BJ (cell line): Measurements from ENCODE around the gene PIGH. TPM values are rescaled to one million over a fixed set of nuclear protein-coding genes. Genes with fewer than 3 reads are reported as not detected.
"Not testable (repeated sequence)": the region's sequence is repeated elsewhere in the genome, so short reads cannot be mapped to it uniquely, and the experiment has no call there.

Source experiments
- CTCF ChIA-PET: fragments of 350-600 bp; formaldehyde crosslinking; extraction: SDS; loops from one replicate; lab custom pipeline; 2021; ENCODE audit warnings: antibody characterized with exemption, inconsistent platforms; lab: Yijun Ruan, JAX
- POLR2A ChIA-PET: fragments of 300-600 bp; sonication (Branson Sonifier 250); formaldehyde crosslinking; extraction: SDS; loops from one replicate; lab custom pipeline; 2021; ENCODE audit warnings: antibody characterized with exemption; lab: Charles Lee
- DNase-seq: peaks from one replicate; pipeline ENCODE4 v3.0.0-alpha.2; 2011; ENCODE audit warnings: low read depth
- H3K27me3 ChIP-seq: 2 replicates; pipeline ENCODE4 v1.6.0; 2011; ENCODE audit warnings: low read length; ENCODE audit not compliant: control insufficient read depth, insufficient read depth
- H3K36me3 ChIP-seq: 2 replicates; pipeline ENCODE4 v1.5.1; 2011; ENCODE audit warnings: low read length; ENCODE audit not compliant: control insufficient read depth, insufficient read depth
- H3K4me3 ChIP-seq: 2 replicates; pipeline ENCODE4 v1.5.1; 2011; ENCODE audit warnings: low read depth, mild to moderate bottlenecking, control low read depth, low read length
- CTCF ChIP-seq: IDR thresholded peaks from 2 replicates; pipeline ENCODE4 v1.5.1; 2011; ENCODE audit warnings: low read depth, mild to moderate bottlenecking, control low read depth, inconsistent platforms, low read length, moderate library complexity; ENCODE audit not compliant: insufficient read depth
- polyA plus RNA-seq: library from polyadenylated mRNA; depleted of rRNA; stranded (reverse); fragments of >200 nt; gene quantifications from 2 replicates; pipeline ENCODE4 v1.2.3, GENCODE V29; 2011

Gene PIGH
- polyA plus RNA-seq, 1 experiment, result 19.0 TPM

GRCh38 chr14:67595392-67595791 is 4.7 kb downstream of the PIGH start:
- Histone ChIP-seq H3K4me3 (no peak overlapping the region), H3K27me3 (no peaks in the 10 kb centered on the region), H3K36me3 (peaks cover 2% of the 10 kb centered on the region; the same call in 1 of the 2 replicates)
- ChIA-PET POLR2A (no interaction called here), CTCF (interaction anchor here (1.4 kb wide), 2 partner anchors 11 to 24 kb away, joined by 3 to 6 read pairs; no protein-coding TSS in a partner anchor)
- DNase-seq, result no peak
- TF ChIP-seq CTCF, result no peak

- H3K4me3 ChIP-seq, H3K27me3 ChIP-seq, H3K36me3 ChIP-seq, DNase-seq: not testable (repeated sequence)
- POLR2A ChIA-PET, result interaction anchor here (0.6 kb wide), 1 partner anchor 164 kb away, joined by 8 read pairs; no protein-coding TSS in a partner anchor
- CTCF ChIA-PET, result interaction anchor here (0.8 kb wide), 1 partner anchor 110 kb away, joined by 3 read pairs; no protein-coding TSS in a partner anchor
Observed at GRCh38 chr14:67593650-67594049, 6.4 kb downstream of the PIGH start.

- no peak for TF ChIP-seq CTCF
- POLR2A ChIA-PET, result no interaction called here
- Histone ChIP-seq H3K4me3 (no peak overlapping the region), H3K27me3 (no peaks in the 10 kb centered on the region), H3K36me3 (peaks cover 2% of the 10 kb centered on the region; the same call in 1 of the 2 replicates)
- CTCF ChIA-PET, result interaction anchor here (0.9 to 13.8 kb wide), 7 partner anchors 9 to 113 kb away, joined by 3 to 189 read pairs (median 3); partner anchors contain the start of genes PIGH and RDH12
- no peak for DNase-seq
Observed at GRCh38 chr14:67589204-67589770, 10.8 kb downstream of the PIGH start.

- ChIA-PET CTCF (interaction anchor here (0.7 to 13.8 kb wide), 8 partner anchors 9 to 158 kb away, joined by 3 to 189 read pairs (median 14); partner anchors contain the start of genes PIGH and RDH12), POLR2A (no interaction called here)
- Histone ChIP-seq H3K27me3 (no peaks in the 10 kb centered on the region), H3K4me3 (no peak overlapping the region), H3K36me3 (no peaks in the 10 kb centered on the region)
- TF ChIP-seq CTCF, result no peak
- no peak for DNase-seq
Observed at GRCh38 chr14:67586369-67586768, 13.7 kb downstream of the PIGH start.

GRCh38 chr14:67584978-67585377 is 15.1 kb downstream of the PIGH start:
- no peak for DNase-seq
- ChIA-PET POLR2A (interaction anchor here (1.4 kb wide), 1 partner anchor 119 kb away, joined by 4 read pairs; no protein-coding TSS in a partner anchor), CTCF (interaction anchor here (0.8 to 13.8 kb wide), 21 partner anchors 8 to 156 kb away, joined by 3 to 189 read pairs (median 5); partner anchors contain the start of genes PIGH and RDH12)
- Histone ChIP-seq H3K4me3 (no peak overlapping the region), H3K36me3 (no peaks in the 10 kb centered on the region), H3K27me3 (no peaks in the 10 kb centered on the region)
- no peak for TF ChIP-seq CTCF
